Middle frontal gyrus (tissue), 1 donor: ENCODE results near the gene WDFY4.
A peak's percentile ranks its signal among the peaks of the same experiment; 100 is the strongest.

Source experiments
- DNase-seq: peaks from one replicate; pipeline ENCODE4 v3.0.0-alpha.2; 2015; ENCODE audit warnings: low spot score; ENCODE audit errors: extremely low spot score

The WDFY4 gene

GRCh38 chr10:48792121-48792520 lies 107.4 kb downstream of the WDFY4 start:
- DNase-seq: no peak

- peak; percentile 16 for DNase-seq
These were observed 108.0 kb downstream of the WDFY4 start for GRCh38 chr10:48792687-48793096.

GRCh38 chr10:48794074-48794473 lies 109.4 kb downstream of the WDFY4 start:
- DNase-seq: no peak

- no peak for DNase-seq
These were observed 112.1 kb downstream of the WDFY4 start for GRCh38 chr10:48796713-48797245.

- no peak for DNase-seq
These were observed 113.2 kb downstream of the WDFY4 start for GRCh38 chr10:48797830-48798229.

GRCh38 chr10:48798481-48799254 lies 114.0 kb downstream of the WDFY4 start:
- no peak for DNase-seq

GRCh38 chr10:48799341-48800006 lies 114.8 kb downstream of the WDFY4 start:
- no peak for DNase-seq

GRCh38 chr10:48800007-48800675 lies 115.5 kb downstream of the WDFY4 start:
- no peak for DNase-seq

- no peak for DNase-seq
These were observed 116.3 kb downstream of the WDFY4 start for GRCh38 chr10:48801001-48801421.

- DNase-seq: no peak
These were observed 118.0 kb downstream of the WDFY4 start for GRCh38 chr10:48802611-48803071.

GRCh38 chr10:48803801-48804584 lies 119.3 kb downstream of the WDFY4 start:
- no peak for DNase-seq

GRCh38 chr10:48804740-48805182 lies 120.1 kb downstream of the WDFY4 start:
- DNase-seq: no peak

GRCh38 chr10:48805411-48805810 lies 120.7 kb downstream of the WDFY4 start:
- DNase-seq: no peak

- DNase-seq: peak; percentile 61
These were observed 121.2 kb downstream of the WDFY4 start for GRCh38 chr10:48805848-48806247.

GRCh38 chr10:48806342-48806741 lies 121.7 kb downstream of the WDFY4 start:
- no peak for DNase-seq

- no peak for DNase-seq
These were observed 123.3 kb downstream of the WDFY4 start for GRCh38 chr10:48807791-48808470.

- no peak for DNase-seq
These were observed 124.6 kb downstream of the WDFY4 start for GRCh38 chr10:48809261-48809660.

GRCh38 chr10:48811461-48811860 lies 126.8 kb downstream of the WDFY4 start:
- DNase-seq: no peak

- no peak for DNase-seq
These were observed 127.2 kb downstream of the WDFY4 start for GRCh38 chr10:48811917-48812316.

- DNase-seq: no peak
These were observed 128.6 kb downstream of the WDFY4 start for GRCh38 chr10:48813291-48813690.
